ENCODE data around the gene ZNF181. TPM values are rescaled to one million over a fixed set of nuclear protein-coding genes. Genes with fewer than 3 reads are reported as not detected.

ZNF181 gene
- total and polyA plus RNA-seq, 7 donors: 7.8 to 47.2 (median 18.1) TPM

DNA sequence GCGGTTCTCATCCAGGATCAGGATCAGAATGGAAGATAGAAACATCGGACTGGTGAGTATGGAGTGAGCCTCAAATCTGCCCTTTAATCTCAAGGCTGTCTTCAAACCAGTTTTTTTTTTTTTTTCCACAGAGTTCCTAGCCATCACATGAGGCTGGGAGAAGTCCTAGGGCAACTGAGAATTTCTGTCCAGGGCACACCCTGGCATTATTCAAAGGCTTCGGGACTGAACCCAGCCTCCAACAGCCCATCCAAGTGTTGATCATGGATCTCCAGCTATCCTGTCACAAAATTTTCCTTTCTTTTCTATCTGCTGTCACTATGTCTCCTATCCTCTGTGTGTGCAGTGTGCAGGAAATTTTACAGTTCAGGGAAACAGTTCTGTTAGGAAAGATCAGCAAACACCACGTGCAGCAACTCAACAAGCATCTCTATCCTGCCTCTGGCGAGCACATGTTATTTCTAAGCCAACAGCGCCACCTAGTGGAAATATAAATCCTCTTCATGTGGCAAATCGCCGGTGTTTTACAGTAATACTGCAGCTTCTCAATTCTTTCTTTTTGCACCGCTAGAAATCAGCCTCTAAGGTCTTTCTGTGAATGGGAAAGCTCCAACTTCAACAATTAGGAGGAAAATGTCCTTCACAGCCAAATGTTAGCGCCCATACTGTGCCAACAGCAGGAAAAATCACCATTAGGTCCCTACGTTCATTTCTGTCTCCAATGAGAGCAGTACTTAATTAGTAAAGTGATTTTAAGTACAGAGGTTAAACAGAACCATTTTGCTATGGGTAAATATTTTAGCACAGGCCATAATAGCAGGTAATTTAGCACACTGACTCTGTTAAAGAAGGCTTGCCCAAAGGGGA, 21.4 kb upstream of the ZNF181 start:
- H3K9me3 ChIP-seq: no peaks in the 10 kb centered on the region
- H3K27ac ChIP-seq: no peak overlapping the region
- H3K36me3 ChIP-seq (ENCODE audit: insufficient read depth in 1 of 2, low read depth in 1 of 2): no peaks in the 10 kb centered on the region
- ATAC-seq (peak; percentile 64 to 89 (median 74)), DNase-seq (no peak)
- TF ChIP-seq, protein P1, sequence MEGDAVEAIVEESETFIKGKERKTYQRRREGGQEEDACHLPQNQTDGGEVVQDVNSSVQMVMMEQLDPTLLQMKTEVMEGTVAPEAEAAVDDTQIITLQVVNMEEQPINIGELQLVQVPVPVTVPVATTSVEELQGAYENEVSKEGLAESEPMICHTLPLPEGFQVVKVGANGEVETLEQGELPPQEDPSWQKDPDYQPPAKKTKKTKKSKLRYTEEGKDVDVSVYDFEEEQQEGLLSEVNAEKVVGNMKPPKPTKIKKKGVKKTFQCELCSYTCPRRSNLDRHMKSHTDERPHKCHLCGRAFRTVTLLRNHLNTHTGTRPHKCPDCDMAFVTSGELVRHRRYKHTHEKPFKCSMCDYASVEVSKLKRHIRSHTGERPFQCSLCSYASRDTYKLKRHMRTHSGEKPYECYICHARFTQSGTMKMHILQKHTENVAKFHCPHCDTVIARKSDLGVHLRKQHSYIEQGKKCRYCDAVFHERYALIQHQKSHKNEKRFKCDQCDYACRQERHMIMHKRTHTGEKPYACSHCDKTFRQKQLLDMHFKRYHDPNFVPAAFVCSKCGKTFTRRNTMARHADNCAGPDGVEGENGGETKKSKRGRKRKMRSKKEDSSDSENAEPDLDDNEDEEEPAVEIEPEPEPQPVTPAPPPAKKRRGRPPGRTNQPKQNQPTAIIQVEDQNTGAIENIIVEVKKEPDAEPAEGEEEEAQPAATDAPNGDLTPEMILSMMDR (IDR thresholded peaks at IDR 0.05): peak; percentile 84
- no peak overlapping the region for H3K4me3 ChIP-seq
- H3K27me3 ChIP-seq (ENCODE audit: insufficient read depth in 3 of 3, low read length in 2 of 3): no peaks in the 10 kb centered on the region
- intact Hi-C loops (cut with DNase I): loop anchor here (1.0 to 2.0 kb wide), 4 partner anchors 73 to 212 kb away; no protein-coding TSS in a partner anchor
- H3K4me1 ChIP-seq: no peaks in the 10 kb centered on the region
- WGBS, 3 donors: 32 to 35% (median 32%) methylated on average over 11 of the region's 11 CpGs

DNA sequence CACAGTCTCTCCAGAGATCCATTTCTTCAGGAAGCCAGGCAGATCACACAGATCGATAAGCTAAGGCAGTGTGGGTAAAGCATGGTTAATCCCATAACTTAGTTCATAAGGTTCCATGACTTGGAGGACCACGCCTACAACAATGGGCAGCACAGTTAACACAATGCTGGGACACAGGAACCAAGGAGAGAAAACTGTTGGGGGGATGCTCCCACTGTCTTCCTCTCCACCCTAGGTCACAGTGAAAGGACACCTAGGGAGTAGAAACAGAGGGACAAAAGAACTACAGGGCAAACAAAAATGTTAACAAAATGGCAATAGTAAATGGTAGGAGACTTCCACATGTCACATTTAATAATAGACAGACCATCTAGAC, 20.8 kb upstream of the ZNF181 start:
- Histone ChIP-seq H3K36me3 (ENCODE audit: insufficient read depth in 1 of 2, low read depth in 1 of 2) (no peaks in the 10 kb centered on the region), H3K27ac (no peak overlapping the region), H3K4me3 (no peak overlapping the region), H3K27me3 (ENCODE audit: insufficient read depth in 3 of 3, low read length in 2 of 3) (no peaks in the 10 kb centered on the region), H3K4me1 (no peaks in the 10 kb centered on the region), H3K9me3 (no peaks in the 10 kb centered on the region)
- no peak for DNase-seq
- ATAC-seq: no peak
- WGBS, 3 donors: 80 to 87% (median 84%) methylated on average over 2 of the region's 2 CpGs
- TF ChIP-seq, protein P1 (IDR thresholded peaks at IDR 0.05): no peak
- intact Hi-C loops (cut with DNase I): loop anchor here (2.0 kb wide), 3 partner anchors 74 to 212 kb away; no protein-coding TSS in a partner anchor

GRCh38 chr19:34715357-34715756, 18.7 kb upstream of the ZNF181 start:
- Histone ChIP-seq H3K36me3 (ENCODE audit: insufficient read depth in 1 of 2, low read depth in 1 of 2) (no peaks in the 10 kb centered on the region), H3K4me3 (no peak overlapping the region), H3K4me1 (no peaks in the 10 kb centered on the region), H3K27ac (no peak overlapping the region), H3K27me3 (ENCODE audit: insufficient read depth in 3 of 3, low read length in 2 of 3) (no peaks in the 10 kb centered on the region), H3K9me3 (no peaks in the 10 kb centered on the region)
- ATAC-seq (no peak), DNase-seq (no peak)
- TF ChIP-seq, protein P1 (IDR thresholded peaks at IDR 0.05): no peak
- intact Hi-C loops (cut with DNase I): no loop called here

DNA sequence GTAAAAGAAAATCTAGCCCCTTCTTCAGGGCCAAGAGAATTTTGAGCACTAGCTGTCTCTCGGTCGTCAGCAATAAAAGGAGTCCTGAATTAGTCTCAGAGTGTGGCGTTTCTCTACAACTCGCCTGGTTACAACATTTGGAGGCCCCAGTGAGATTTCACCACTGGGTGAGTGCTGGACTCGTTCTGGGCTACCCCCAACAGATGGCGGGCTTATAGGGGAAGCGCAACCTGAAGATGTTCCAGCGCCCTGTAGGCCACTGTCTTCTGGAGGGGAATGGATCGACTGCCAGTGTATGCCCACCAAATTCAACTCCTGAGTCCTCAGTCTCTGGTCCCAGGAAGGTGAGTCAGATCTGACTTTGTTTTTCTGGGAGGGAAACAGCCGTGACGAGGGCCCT, 11.7 kb upstream of the ZNF181 start:
- H3K4me3 ChIP-seq: no peak overlapping the region
- H3K9me3 ChIP-seq: no peaks in the 10 kb centered on the region
- ATAC-seq (no peak), DNase-seq (no peak)
- H3K27me3 ChIP-seq (ENCODE audit: insufficient read depth in 3 of 3, low read length in 2 of 3): peaks cover 2 to 4% (median 4%) of the 10 kb centered on the region in 3 donors
- TF ChIP-seq, protein P1 (IDR thresholded peaks at IDR 0.05): no peak
- no peaks in the 10 kb centered on the region for H3K36me3 ChIP-seq (ENCODE audit: insufficient read depth in 1 of 2, low read depth in 1 of 2)
- H3K27ac ChIP-seq: no peak overlapping the region
- 47 to 54% (median 48%) methylated on average over 11 of the region's 11 CpGs for WGBS, 3 donors
- H3K4me1 ChIP-seq: no peaks in the 10 kb centered on the region
- intact Hi-C loops (cut with DNase I): loop anchor here in 1 of 2 donors (10.0 kb wide), 1 partner anchor 948 kb away; no protein-coding TSS in a partner anchor
